Lung (tissue), 12 donors: ENCODE results near the gene ASPRV1. TPM values are rescaled to one million over a fixed set of nuclear protein-coding genes. Genes with fewer than 3 reads are reported as not detected.

Experiments used
- ATAC-seq: fragments of 200-7000 bp; cut with Tn5 transposase; one replicate; pipeline ENCODE4 v1.9.1; 2020; ENCODE audit warnings: moderate number of reproducible peaks; ENCODE audit not compliant: insufficient read depth, low FRiP score
- DNase-seq, 3 donors: peaks; one replicate each; pipeline ENCODE4 v3.0.0-alpha.2; 2013 to 2017
- H3K27ac ChIP-seq, 2 donors: one replicate each; pipeline ENCODE4 v1.5.1; 2013; ENCODE audit warnings: mild to moderate bottlenecking in 2 of 2, moderate library complexity in 2 of 2, control low read depth in 1 of 2, inconsistent platforms in 1 of 2, low read depth in 1 of 2, low read length in 1 of 2
- H3K27me3 ChIP-seq, 3 donors: one replicate each; pipeline ENCODE4 v1.5.1; 2013; ENCODE audit warnings: low read length in 2 of 3; ENCODE audit not compliant: control insufficient read depth in 3 of 3, insufficient read depth in 3 of 3
- H3K36me3 ChIP-seq, 4 donors: one replicate each; pipeline ENCODE4 v1.5.1; 2013; ENCODE audit warnings: low read length in 4 of 4, mild to moderate bottlenecking in 1 of 4, moderate library complexity in 1 of 4; ENCODE audit not compliant: control insufficient read depth in 4 of 4, insufficient read depth in 4 of 4
- H3K4me1 ChIP-seq, 5 donors: one replicate each; pipeline ENCODE4 v1.5.1; 2013; ENCODE audit warnings: low read length in 5 of 5, mild to moderate bottlenecking in 2 of 5, moderate library complexity in 1 of 5; ENCODE audit not compliant: control insufficient read depth in 5 of 5, insufficient read depth in 5 of 5
- H3K4me3 ChIP-seq: one replicate; pipeline ENCODE4 v1.5.1; 2013; ENCODE audit warnings: mild to moderate bottlenecking, control low read depth, moderate library complexity
- H3K9ac ChIP-seq, 2 donors: one replicate each; pipeline ENCODE4 v1.5.1; 2013; ENCODE audit warnings: low read length in 2 of 2, control low read depth in 1 of 2; ENCODE audit not compliant: insufficient read depth in 1 of 2
- H3K9me3 ChIP-seq, 4 donors: one replicate each; pipeline ENCODE4 v1.5.1; 2013; ENCODE audit warnings: low read length in 3 of 4, mild to moderate bottlenecking in 1 of 4, moderate library complexity in 1 of 4; ENCODE audit not compliant: control insufficient read depth in 4 of 4, insufficient read depth in 3 of 4
- WGBS, 2 donors: extraction: QIAGEN DNeasy Blood & Tissue Kit; methylation state at CpG; one replicate each; pipeline ENCODE4 v1.1.7; 2013; 5-methylcytosine and 5-hydroxymethylcytosine counted together
- polyA plus RNA-seq, 2 donors: library from polyadenylated mRNA; stranded (reverse); fragments of 200-250 nt; gene quantifications; one replicate each; pipeline ENCODE4 v1.2.1, GENCODE V29; 2013
- total RNA-seq, 2 donors: library from RNA; depleted of rRNA in 1 of 2; stranded (reverse); fragments of >200 nt in 1 of 2; gene quantifications; one replicate each; pipeline ENCODE4 v1.2.1, GENCODE V29; 2014 to 2021
- TF ChIP-seq, protein P1 (sequence below): IDR thresholded peaks from 2 replicates; pipeline ENCODE4 v1.5.1; 2012; ENCODE audit warnings: mild to moderate bottlenecking; ENCODE audit errors: control extremely low read depth, extremely low read depth
- donor health status: control.
- donor health status: control.
- donor health status: Bipolar disorder and iron deficiency.
- donor health status: healthy.
- donor health status: DM: yes; HTN: yes; CAD: no.

The ASPRV1 gene
- total and polyA plus RNA-seq, 4 donors, result 0.94 to 2.9 (median 1.2) TPM

- Histone ChIP-seq H3K27ac (no peak overlapping the region), H3K4me3 (no peak overlapping the region), H3K9me3 (no peaks in the 10 kb centered on the region), H3K36me3 (peaks cover 0 to 1% (median 0%) of the 10 kb centered on the region in 4 donors), H3K27me3 (no peaks in the 10 kb centered on the region), H3K4me1 (no peaks in the 10 kb centered on the region), H3K9ac (no peak overlapping the region)
- WGBS, 2 donors, result 94 to 97% methylated on average over 8 of the region's 8 CpGs
- DNase-seq (no peak), ATAC-seq (no peak)
- TF ChIP-seq, protein P1, sequence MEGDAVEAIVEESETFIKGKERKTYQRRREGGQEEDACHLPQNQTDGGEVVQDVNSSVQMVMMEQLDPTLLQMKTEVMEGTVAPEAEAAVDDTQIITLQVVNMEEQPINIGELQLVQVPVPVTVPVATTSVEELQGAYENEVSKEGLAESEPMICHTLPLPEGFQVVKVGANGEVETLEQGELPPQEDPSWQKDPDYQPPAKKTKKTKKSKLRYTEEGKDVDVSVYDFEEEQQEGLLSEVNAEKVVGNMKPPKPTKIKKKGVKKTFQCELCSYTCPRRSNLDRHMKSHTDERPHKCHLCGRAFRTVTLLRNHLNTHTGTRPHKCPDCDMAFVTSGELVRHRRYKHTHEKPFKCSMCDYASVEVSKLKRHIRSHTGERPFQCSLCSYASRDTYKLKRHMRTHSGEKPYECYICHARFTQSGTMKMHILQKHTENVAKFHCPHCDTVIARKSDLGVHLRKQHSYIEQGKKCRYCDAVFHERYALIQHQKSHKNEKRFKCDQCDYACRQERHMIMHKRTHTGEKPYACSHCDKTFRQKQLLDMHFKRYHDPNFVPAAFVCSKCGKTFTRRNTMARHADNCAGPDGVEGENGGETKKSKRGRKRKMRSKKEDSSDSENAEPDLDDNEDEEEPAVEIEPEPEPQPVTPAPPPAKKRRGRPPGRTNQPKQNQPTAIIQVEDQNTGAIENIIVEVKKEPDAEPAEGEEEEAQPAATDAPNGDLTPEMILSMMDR, result no peak
Measured at GRCh38 chr2:69962986-69963730, 1.7 kb upstream of the ASPRV1 start.

DNA sequence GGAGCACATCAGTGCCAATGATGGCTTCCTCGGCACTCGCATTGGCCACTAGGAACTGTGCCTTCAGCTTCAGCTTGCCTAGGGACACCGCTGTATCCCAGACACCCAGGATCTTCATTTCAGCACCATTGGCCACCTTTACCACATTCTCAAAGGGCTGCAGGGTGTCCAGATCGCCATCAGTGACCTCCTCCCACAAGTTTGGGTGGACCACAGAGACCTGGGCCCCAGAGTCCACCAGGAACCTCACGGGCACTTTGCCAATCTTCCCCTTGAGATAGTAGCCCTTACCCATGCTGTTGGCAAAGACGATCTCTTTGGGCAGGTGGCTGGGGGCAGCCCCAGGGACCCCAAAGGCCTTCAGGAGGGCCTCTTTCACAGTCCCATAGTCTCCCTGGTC, 610 bp downstream of the ASPRV1 start:
- no peaks in the 10 kb centered on the region for H3K27me3 ChIP-seq
- H3K27ac ChIP-seq, result no peak overlapping the region
- H3K36me3 ChIP-seq, result peaks cover 0 to 1% (median 0%) of the 10 kb centered on the region in 4 donors
- H3K4me1 ChIP-seq, result no peaks in the 10 kb centered on the region
- no peaks in the 10 kb centered on the region for H3K9me3 ChIP-seq
- 96% methylated on average over 6 of the region's 6 CpGs for WGBS, 2 donors
- DNase-seq, result no peak
- ATAC-seq, result no peak
- H3K4me3 ChIP-seq, result no peak overlapping the region
- H3K9ac ChIP-seq, result no peak overlapping the region
- TF ChIP-seq, protein P1, result no peak

- TF ChIP-seq, protein P1, result no peak
- no peak for ATAC-seq
- Histone ChIP-seq H3K9ac (no peak overlapping the region), H3K9me3 (no peaks in the 10 kb centered on the region), H3K4me3 (no peak overlapping the region), H3K27ac (no peak overlapping the region), H3K4me1 (no peaks in the 10 kb centered on the region), H3K36me3 (peaks cover 0 to 1% (median 0%) of the 10 kb centered on the region in 4 donors), H3K27me3 (no peaks in the 10 kb centered on the region)
- WGBS, 2 donors, result 81 to 90% methylated on average over 5 of the region's 5 CpGs
- DNase-seq, result no peak
Measured at GRCh38 chr2:69959425-69959824, 2.0 kb downstream of the ASPRV1 start.

GRCh38 chr2:69958480-69958879, 3.0 kb downstream of the ASPRV1 start:
- ATAC-seq, result no peak
- H3K9me3 ChIP-seq, result no peaks in the 10 kb centered on the region
- H3K9ac ChIP-seq, result no peak overlapping the region
- no peak overlapping the region for H3K27ac ChIP-seq
- no peaks in the 10 kb centered on the region for H3K4me1 ChIP-seq
- TF ChIP-seq, protein P1, result no peak
- H3K27me3 ChIP-seq, result no peaks in the 10 kb centered on the region
- WGBS, 2 donors, result 67 to 88% methylated on average over 6 of the region's 6 CpGs
- DNase-seq, result no peak
- peaks cover 0 to 1% (median 0%) of the 10 kb centered on the region in 4 donors for H3K36me3 ChIP-seq
- no peak overlapping the region for H3K4me3 ChIP-seq
